ENCODE results near the gene MAD1L1.

GRCh38 chr7:1769286-1770200 is 463.2 kb downstream of the MAD1L1 start:
- TF ChIP-seq CTCF (conservative IDR thresholded peaks at IDR 0.05; ENCODE audit: low read depth, low read length) (no peak), EZH2 (IDR thresholded peaks at IDR 0.05; ENCODE audit: borderline replicate concordance, low read depth, low read length, poor library complexity, severe bottlenecking) (no peak)
